Panc1 (cell line): ENCODE measurements around the gene SPEM2. TPM values are rescaled to one million over a fixed set of nuclear protein-coding genes. Genes with fewer than 3 reads are reported as not detected.
A peak's percentile ranks its signal among the peaks of the same experiment; 100 is the strongest.

ENCODE experiments used
- ATAC-seq: fragments of 200-7000 bp; cut with Tn5 transposase; 2 replicates; pipeline ENCODE4 v1.9.1; 2020; ENCODE audit warnings: mild to moderate bottlenecking, moderate library complexity
- BruUV-seq: library from RNA; stranded (reverse); fragments of 400-500 nt; replicated peaks from 2 replicates; lab custom pipeline; 2021; lab: Mats Ljungman, UMichigan
- CTCF ChIA-PET: fragments of 300-600 bp; sonication (Branson Sonifier 250); formaldehyde crosslinking; loops from one replicate; lab custom pipeline; 2022; ENCODE audit warnings: antibody characterized with exemption; lab: Charles Lee
- POLR2A ChIA-PET: fragments of 300-600 bp; sonication (Branson Sonifier 250); formaldehyde crosslinking; loops from one replicate; lab custom pipeline; 2022; ENCODE audit warnings: antibody characterized with exemption; lab: Charles Lee
- DNase-seq: peaks from one replicate; pipeline ENCODE4 v3.0.0-alpha.2; 2010; ENCODE audit warnings: low read depth, low spot score
- H3K27ac ChIP-seq: 2 replicates; pipeline ENCODE4 v1.5.1; 2011; ENCODE audit warnings: mild to moderate bottlenecking, low read length, inconsistent platforms
- H3K27me3 ChIP-seq: fragments of 200-500 bp; sonication (Bioruptor generic); 2 replicates; pipeline ENCODE4 v1.6.0; 2014; ENCODE audit warnings: low read length, inconsistent platforms; ENCODE audit not compliant: control insufficient read depth, insufficient read depth
- H3K36me3 ChIP-seq: fragments of 200-500 bp; sonication (Bioruptor generic); 2 replicates; pipeline ENCODE4 v1.5.1; 2014; ENCODE audit warnings: inconsistent platforms, mild to moderate bottlenecking, low read length, moderate library complexity; ENCODE audit not compliant: control insufficient read depth, insufficient read depth
- H3K4me1 ChIP-seq: 2 replicates; pipeline ENCODE4 v1.5.1; 2011; ENCODE audit warnings: inconsistent platforms, mild to moderate bottlenecking, low read length, moderate library complexity; ENCODE audit not compliant: control insufficient read depth, insufficient read depth
- H3K4me3 ChIP-seq, 2 experiments: 2 replicates each; pipeline ENCODE4 v1.5.1; 2011 to 2012; ENCODE audit warnings: low read depth in 2 of 2, low read length in 2 of 2, mild to moderate bottlenecking in 2 of 2, inconsistent platforms in 1 of 2, moderate library complexity in 1 of 2
- H3K9me3 ChIP-seq: fragments of 200-500 bp; sonication (Bioruptor generic); 2 replicates; pipeline ENCODE4 v1.5.1; 2014; ENCODE audit warnings: low read depth, mild to moderate bottlenecking, inconsistent platforms, low read length, moderate library complexity; ENCODE audit not compliant: control insufficient read depth, insufficient read depth
- CTCF ChIP-seq: fragments of 450-650 bp; IDR thresholded peaks from 2 replicates; pipeline ENCODE4 v1.5.1; 2017; ENCODE audit warnings: mild to moderate bottlenecking
- POLR2AphosphoS5 ChIP-seq: IDR thresholded peaks from 2 replicates; pipeline ENCODE4 v1.6.1; 2012; ENCODE audit warnings: mild to moderate bottlenecking, low read depth, low read length, moderate library complexity
- REST ChIP-seq, 2 experiments: IDR thresholded peaks; 2 replicates each; pipeline ENCODE4 v1.6.1; 2011 to 2012; ENCODE audit warnings: low read depth in 2 of 2, control low read depth in 1 of 2, low read length in 1 of 2, mild to moderate bottlenecking in 1 of 2, moderate library complexity in 1 of 2; ENCODE audit not compliant: insufficient read depth in 1 of 2
- SIN3A ChIP-seq: IDR thresholded peaks from 2 replicates; pipeline ENCODE4 v1.6.1; 2012; ENCODE audit warnings: low read depth, mild to moderate bottlenecking, low read length, moderate library complexity, borderline replicate concordance; ENCODE audit not compliant: insufficient read depth
- TCF7L2 ChIP-seq: IDR thresholded peaks from 2 replicates; pipeline ENCODE4 v1.6.1; 2011; ENCODE audit warnings: mild to moderate bottlenecking, low read depth, low read length, inconsistent platforms
- in situ Hi-C: cut with HindIII; loops from 2 replicates; pipeline ENCODE4 v1.10.0; 2016; ENCODE audit warnings: low sequenced_read_pairs, low pct_unique_long_range_greater_than_20kb
- intact Hi-C: fragments of 100-400 bp; cut with micrococcal nuclease; formaldehyde crosslinking; loops from one replicate; pipeline ENCODE4 v1.10.0; 2022; ENCODE audit not compliant: unreplicated experiment
- total RNA-seq: library from RNA; stranded (reverse); gene quantifications from one replicate; pipeline ENCODE4 v1.2.1, GENCODE V29; 2021; ENCODE audit not compliant: unreplicated experiment

SPEM2 gene
- total RNA-seq, 1 experiment from 2014 or later, result not detected

DNA sequence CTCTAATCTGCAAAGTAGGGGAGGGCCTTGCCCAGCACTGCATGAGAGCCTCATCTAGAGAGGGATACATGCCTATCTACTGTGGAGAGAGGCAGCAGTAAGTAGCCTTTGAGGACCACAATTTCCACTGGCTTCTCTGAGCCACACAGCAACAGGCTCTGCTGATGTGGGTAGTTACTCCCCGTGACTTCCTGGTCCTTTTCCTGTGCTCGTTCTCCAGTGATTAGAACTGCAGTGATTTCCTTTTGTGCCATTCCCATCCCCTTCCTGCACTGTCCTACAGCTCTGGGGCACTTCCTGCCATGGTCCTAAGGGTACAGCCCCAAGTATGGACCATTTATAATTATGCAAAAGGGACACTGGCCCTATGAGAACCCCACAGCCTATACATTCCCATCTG, 34.1 kb upstream of the SPEM2 start:
- no TSS peak for BruUV-seq
- in situ Hi-C loops, result no loop called here
- no peaks in the 10 kb centered on the region for H3K4me1 ChIP-seq
- no peaks in the 10 kb centered on the region for H3K9me3 ChIP-seq
- DNase-seq, result no peak
- ATAC-seq, result no peak
- no peak overlapping the region for H3K4me3 ChIP-seq
- no peaks in the 10 kb centered on the region for H3K27me3 ChIP-seq
- H3K36me3 ChIP-seq, result no peaks in the 10 kb centered on the region
- intact Hi-C loops, result no loop called here
- TF ChIP-seq POLR2AphosphoS5, result no peak
- no peak for TF ChIP-seq TCF7L2
- no peak for TF ChIP-seq CTCF
- no peak for TF ChIP-seq REST (IDR thresholded peaks at IDR 0.05; ENCODE audit: insufficient read depth in 1 of 2, low read depth in 2 of 2, low read length in 1 of 2)
- no peak for TF ChIP-seq SIN3A
- CTCF ChIA-PET, result no interaction called here
- POLR2A ChIA-PET, result no interaction called here
- H3K27ac ChIP-seq, result no peak overlapping the region

DNA sequence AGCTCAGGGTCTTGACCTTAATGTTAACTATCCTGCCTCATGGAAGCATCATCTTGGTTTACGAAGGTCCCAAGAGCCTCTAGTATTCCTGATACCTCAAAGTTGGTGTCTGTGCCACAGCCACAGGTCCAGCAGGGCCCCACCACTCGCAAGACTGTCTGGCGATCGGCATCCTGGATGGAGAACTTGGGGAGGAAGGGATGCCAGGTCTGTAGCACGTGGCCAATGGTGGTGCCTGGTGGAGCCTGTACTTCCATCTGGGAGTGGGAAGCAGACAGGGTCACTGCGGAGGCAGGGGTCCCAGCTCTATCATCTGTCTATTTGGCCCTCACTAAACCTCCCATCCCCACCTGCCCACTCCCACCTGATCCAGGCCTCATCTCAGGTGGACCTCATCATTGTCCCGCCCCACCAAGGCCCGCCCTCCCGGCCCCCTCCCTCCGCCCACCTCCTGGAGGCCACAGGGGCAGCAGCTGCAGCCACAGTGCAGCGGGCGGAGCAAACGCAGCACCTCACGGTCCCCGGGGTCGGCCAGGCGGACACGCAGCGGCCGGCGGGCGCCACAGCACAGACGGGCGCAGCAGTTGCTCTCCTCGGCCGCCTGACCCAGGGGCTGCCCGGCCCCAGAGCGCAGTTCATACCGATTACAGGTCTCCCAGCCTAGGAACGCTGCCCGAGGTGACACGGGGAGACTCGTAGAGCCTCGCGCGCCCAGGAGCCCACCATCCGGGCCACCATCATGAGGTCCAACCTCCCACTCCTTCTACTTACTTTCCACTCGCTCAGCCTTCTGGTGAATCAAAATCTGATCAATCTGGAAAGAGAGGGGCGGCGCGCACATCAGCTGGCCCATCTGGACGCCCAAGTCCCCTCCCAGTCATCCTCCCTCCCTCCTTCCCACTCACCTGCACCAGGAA, 32.5 kb upstream of the SPEM2 start:
- TF ChIP-seq TCF7L2, result no peak
- no peak for TF ChIP-seq SIN3A
- TF ChIP-seq REST (IDR thresholded peaks at IDR 0.05; ENCODE audit: insufficient read depth in 1 of 2, low read depth in 2 of 2, low read length in 1 of 2), result no peak
- no peak for TF ChIP-seq POLR2AphosphoS5
- TF ChIP-seq CTCF, result no peak
- DNase-seq (no peak), ATAC-seq (no peak)
- H3K4me1 ChIP-seq, result no peaks in the 10 kb centered on the region
- in situ Hi-C loops, result no loop called here
- H3K4me3 ChIP-seq, result peak overlapping the region; percentile 71 to 82
- no peaks in the 10 kb centered on the region for H3K9me3 ChIP-seq
- intact Hi-C loops, result no loop called here
- no TSS peak for BruUV-seq
- no peaks in the 10 kb centered on the region for H3K27me3 ChIP-seq
- H3K36me3 ChIP-seq, result no peaks in the 10 kb centered on the region
- peak overlapping the region; percentile 73; the same call in 1 of the 2 replicates for H3K27ac ChIP-seq
- CTCF ChIA-PET, result no interaction called here
- POLR2A ChIA-PET, result no interaction called here
